Islet of Langerhans (tissue), 1 donor: Measurements from ENCODE around the gene SYNPR.
"Not testable (repeated sequence)": the region's sequence is repeated elsewhere in the genome, so short reads cannot be mapped to it uniquely, and the experiment has no call there.

ENCODE experiments used
- FAIRE-seq: peaks from one replicate; lab custom pipeline; 2011; peaks lifted over from hg19 to GRCh38; lab: Jason Lieb, UNC

Gene SYNPR

DNA sequence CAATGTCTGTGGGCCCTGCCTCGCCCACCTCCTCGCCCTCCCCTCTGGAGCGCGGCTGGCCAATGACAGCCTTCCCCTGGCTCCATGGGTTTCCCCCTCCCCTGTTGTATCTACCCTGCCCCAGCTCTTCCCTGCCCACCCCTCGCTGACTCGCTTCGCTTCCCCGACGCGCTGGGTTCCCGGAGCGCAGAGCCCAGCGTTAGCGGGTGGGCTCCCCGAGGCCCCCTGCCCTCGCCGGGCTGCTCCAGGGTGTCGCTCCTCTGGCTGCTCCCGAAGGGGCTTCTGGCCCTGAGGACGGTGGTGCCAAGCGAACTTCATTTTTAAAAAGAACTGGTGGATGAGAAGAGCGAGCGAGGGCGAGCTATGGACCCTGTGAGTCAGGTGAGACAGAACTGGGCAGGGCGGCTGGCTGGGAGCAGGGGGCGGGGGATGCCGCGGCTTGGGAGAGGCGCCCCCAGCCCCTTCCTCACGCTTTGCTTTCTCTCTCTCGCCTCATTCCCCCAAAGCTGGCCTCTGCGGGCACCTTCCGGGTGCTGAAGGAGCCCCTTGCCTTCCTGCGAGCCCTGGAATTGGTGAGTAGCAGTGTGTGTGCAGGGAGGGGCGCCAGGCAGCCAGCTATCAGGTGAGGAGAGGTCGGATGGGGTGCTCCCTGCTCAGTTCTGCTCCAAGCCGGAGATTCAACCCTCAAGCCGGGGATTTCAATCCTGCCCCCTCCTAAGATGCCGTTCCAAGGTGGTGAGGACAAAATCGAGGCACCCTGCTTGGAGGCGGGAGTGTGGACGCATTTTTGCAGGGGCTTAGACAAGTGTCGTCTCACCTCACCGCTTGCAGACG is at the start of gene SYNPR:
Gene SYNPR (plus strand): TSS at position 138 of the 834 bp plus-strand sequence.
- no peak for FAIRE-seq

DNA sequence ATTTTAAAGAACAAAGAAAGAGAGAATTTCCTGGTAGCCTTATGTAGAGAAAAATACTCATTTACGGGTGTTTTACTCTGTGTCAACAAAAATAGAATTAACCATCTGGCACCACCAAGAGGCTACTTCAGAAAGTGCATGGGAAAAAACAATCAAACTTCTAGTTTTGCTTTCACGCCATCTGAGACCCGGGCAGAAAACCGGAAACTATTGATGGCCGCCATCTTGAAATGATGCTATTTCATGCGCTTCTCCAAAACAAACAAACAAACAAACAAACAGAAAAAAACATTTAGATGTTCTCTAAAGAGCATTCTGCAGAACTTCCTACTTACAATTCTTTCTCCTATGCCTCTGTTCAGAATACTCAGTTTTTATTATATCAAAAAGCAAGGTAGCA is 49.4 kb upstream of the SYNPR start:
- peak; percentile 99 for FAIRE-seq

DNA sequence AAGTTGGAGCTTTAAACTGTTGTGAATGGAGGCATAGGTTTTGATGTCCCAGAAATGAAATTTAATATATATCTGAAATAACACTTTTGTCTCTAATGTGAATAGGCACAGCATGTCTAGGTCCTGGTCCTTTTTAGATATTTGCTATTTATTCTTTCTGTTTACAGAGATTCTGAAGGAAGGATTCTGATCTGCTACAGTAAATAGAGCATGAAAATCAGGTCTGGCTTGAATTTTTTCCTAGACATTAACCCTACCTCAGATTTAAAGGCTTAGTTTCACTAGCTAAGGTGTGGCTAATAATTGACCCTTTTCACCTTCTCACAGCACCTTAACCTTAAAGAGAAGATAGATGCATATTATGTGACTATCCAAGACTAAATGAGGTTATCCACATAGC is 48.0 kb upstream of the SYNPR start:
- FAIRE-seq, result peak; percentile 98

DNA sequence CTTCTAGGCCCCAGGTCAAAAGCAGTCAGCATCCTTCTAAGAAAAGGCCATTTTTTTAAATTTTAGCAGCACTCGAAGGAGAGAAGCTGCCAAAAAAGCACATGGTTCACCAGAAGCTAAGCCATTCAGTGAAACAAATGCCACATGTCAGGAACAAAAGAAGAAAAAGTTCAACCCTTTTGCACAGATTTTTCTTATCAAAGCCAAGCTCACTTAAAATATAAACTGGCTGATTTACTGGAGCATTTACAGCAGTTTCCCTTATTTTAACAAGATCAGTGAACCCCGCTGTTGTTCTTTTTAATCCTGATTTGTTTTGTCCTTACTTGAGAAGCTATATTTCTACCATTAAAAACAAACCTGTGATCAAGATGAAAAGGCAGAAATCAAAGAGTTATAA is 46.5 kb upstream of the SYNPR start:
- FAIRE-seq, result no peak

DNA sequence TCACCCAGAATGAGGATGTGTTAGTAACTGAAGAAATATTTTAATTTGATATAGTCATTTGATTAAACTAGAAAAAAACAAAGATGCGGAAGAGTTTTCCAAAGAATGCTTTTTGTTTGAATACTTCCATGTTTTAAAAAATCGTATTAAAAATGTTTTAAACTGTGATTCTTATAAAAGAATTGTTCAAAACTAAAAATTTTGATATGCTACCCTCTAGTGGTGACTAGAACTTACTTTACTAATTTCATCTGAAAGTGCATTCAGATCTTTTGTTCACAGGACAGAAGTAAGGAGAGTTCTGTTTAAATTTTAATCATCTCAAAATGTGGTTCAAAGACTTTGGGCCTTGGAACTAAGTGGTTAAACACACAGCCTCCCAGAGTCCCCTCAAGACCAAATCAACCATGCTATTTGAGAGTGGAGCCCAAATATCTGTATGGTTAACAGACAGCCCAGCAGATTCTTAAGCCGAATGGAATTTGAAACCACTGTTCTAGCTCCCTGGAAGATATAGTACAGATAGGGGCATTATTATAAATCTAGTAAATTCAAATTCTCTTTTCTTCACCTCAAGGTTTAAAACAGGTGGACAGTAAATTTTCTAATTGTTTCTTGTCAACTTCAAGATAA is 45.2 kb upstream of the SYNPR start:
- peak; percentile 99 for FAIRE-seq

DNA sequence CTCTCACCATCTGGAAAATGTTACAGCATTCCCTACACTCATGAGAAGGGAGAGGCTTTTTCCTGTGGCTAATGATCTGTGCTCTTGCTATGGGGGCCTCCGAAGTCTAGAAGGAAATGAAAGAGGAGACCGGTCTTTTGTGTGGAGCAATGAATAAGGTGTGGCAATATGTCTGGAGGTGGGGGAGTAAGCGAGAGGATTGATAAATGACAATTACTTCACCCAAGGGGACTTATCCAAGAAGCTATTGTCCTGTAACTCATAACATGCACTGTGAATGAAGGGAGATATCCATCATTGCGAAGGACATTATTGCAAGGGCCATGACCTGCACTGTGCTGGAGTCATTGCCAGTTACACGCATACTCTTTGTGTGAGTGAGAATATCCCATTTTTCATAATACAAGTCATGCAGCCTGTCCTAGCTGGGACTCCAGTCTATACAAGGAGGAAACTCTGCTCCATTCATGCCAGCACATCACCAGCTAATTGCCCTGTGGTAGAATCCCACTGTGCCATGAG is 37.7 kb upstream of the SYNPR start:
- FAIRE-seq, result no peak

DNA sequence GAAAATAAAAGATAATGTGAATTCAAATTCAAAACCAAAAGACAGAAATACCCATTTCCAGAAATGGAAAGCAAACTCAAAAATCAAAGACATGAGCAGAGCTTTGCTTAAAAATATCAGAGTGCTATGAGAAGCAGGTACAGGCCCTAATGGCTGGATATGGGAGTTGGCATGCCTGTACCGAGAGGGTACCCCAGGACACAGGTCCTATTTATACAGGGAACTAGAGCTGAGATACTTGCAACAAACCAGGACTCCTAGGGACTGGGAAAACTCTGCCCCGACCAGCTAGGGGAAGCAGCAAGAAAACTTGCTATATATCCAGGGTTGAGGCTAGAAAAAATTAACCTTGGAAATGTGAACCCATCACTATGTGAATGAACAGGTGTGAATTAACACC is 36.0 kb upstream of the SYNPR start:
- no peak for FAIRE-seq

DNA sequence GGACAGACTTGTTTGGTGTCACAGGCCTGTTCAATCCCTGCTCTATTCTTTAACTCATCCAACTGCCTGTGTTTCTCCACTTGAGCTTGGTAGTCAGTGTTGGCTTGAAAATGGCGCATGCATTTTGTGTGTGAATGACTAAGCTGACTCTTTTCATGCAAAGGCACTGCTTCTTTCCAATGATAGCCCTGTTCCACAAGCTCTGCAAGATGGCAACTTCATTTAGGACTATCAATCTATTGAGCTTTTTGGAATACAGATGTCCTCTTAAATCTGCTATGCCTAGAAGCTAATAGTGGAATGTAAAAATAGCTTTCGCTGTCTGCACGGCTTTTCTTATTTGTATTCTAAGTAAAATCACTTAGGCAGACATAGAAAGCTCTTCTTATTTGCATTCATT is 33.6 kb upstream of the SYNPR start:
- no peak for FAIRE-seq

DNA sequence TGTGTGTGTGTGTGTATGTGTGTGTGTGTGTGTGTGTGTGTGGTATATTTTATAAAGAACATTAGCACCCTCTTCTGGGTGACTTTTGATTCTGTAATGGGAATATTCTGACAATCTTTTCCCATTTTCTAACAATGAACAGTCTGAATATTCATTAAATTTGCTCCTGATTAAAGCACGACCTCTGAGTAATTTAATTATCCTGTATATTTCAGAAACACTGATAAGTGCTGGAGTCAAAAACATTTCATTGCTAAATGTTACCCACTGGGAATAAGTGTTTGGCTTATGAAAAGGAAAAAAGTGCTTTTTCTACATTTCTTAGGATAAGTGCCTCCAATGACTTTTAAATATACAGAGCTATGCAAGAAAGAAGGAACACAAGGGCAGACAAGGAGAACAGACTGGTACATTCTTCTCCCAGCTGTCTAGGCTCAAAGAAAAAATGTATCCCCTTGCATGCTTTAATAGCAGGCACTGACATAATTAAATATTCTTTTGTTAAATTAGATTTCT is 32.3 kb upstream of the SYNPR start:
- FAIRE-seq, result no peak

DNA sequence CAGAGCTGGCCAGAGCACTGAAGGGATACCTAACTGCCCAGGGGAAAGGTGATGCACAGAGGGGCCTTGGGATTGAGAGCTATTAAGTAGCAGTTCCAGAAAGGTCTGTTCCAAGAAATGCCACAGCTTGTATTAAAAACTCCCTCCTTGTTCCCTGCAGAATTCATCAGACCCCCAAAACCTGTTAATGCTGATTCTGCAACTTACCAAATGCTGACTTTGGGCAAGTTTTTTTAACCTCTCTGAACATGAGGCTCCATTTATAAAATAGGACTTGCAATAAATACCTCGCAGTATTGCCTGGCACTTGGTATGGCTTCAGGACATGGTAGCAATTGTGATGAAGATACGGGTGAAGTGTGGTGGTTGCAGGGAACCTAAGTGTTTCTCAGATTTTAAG is 30.1 kb upstream of the SYNPR start:
- FAIRE-seq, result no peak

DNA sequence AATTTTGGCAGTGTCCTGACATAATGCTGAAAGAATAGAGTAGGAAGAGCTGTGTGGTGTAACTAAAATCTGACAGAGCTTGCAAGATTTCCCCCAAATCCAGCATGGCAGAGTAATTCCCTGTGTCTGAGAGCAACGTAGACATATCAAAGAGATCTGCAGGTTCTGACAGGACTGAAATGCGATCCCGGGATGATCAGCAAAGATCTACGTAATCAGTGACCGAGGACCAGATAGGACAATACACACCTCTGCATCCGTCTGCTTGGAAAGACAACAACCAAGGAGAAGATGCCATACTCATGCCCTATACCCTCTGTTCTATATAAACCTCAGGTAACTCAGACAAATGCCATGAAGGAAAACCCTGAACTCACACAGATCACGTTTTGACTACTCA is 26.6 kb upstream of the SYNPR start:
- FAIRE-seq, result no peak

DNA sequence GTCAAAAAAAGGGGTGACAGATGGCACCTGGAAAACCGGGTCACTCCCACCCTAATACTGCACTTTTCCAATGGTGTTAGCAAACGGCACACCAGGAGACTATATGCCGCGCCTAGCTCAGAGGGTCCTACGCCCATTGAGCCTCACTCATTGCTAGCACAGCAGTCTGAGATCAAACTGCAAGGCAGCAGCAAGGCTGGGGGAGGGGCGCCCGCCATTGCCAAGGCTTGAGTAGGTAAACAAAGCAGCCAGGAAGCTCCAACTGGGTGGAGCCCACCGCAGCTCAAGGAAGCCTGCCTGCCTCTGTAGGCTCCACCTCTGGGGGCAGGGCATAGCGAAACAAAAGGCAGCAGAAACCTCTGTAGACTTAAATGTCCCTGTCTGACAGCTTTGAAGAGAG is 22.3 kb upstream of the SYNPR start:
- not testable (repeated sequence) for FAIRE-seq

DNA sequence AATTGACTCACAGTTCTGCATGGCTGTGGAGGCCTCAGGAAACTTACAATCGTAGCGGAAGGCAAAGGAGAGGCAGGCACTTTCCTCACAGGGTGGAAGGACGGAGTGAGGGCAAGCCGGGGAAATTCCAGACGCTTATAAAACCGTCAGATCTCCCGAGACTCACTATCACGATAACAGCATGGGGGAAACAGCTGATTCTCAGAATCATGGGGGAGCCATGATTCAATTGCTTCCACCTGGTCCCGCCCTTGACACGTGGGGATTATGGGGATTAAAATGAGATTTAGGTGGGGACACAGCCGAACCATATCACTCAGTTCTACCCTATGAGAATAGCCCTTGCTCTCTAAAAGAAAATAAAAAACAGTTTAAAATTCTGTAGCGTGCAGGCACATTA is 13.4 kb upstream of the SYNPR start:
- FAIRE-seq, result no peak

DNA sequence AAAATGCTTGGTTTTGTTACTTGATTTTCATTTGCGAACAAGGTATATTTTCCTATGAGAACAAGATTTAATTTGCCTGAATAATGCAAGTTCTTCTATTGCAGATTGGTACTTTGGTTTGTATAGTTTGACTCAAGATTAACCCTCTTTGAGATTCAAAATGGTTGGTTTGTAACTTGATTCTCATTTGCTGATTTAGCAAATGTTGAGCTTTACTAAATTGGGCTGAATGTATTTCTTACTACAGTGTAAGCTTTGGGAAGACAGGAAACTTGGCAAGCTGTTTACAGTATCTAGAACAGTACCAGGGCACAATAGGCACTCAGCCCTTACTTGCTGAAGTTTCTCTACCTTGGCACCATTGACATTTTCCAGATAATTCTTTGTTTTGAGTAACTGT is 3.7 kb upstream of the SYNPR start:
- no peak for FAIRE-seq

DNA sequence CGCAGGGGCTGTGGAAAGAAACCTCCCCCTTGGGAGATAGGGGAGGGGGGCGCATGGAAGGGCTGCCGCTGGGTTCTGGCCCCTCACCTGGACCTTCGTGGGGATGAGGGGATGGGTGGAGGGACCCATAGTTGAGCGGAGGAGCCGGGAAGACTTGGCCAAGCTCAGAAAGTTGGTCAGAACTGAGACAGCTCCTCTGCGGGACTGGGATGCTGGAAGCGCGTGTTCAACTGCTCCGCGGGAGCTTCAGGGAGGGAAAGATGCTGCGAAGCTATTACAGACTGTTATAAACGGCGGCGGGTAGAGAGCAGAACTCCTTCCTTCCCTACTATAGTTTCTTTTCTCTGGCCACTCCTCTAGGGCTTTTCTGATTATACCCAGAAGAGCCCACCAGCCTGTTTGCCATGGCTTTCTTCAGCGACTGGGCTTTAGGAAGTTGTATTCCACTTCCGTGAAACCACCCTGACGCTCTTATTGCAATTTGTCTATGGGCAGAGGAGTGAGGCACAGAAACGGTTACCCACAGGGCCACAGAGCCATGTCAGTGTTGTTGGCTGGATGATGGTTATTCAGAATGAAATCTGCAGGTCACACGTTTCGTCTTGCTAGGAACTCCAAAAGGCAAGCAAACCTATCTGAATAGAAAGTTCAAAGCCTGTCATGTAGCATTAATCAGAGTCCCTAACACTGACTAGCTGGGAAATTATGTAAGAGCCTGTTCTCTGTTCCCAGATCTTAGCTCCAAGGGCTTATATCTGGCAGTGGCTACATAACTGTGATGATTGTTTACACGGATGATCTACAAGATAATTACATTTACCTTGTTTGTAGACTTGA is 1.1 kb downstream of the SYNPR start:
- FAIRE-seq, result no peak

DNA sequence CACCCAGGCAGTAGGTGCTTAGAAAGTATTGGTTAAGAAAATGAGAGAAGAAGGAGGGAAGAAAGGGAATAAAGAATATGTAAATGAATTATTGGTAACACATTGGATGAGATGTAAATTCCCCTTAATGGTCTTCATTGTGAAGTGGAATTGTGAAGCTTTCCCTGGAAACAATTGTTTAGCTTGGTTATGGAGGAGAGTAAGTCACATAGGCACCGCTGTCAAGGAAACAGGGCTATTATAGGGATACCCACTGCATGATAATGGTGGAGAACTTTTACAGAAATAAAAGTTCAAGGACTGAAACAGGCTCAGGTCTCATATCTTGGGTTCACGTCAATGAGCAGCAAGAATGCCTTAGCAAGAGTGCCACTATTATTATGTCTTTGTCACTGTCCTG is 9.5 kb downstream of the SYNPR start:
- FAIRE-seq, result no peak

DNA sequence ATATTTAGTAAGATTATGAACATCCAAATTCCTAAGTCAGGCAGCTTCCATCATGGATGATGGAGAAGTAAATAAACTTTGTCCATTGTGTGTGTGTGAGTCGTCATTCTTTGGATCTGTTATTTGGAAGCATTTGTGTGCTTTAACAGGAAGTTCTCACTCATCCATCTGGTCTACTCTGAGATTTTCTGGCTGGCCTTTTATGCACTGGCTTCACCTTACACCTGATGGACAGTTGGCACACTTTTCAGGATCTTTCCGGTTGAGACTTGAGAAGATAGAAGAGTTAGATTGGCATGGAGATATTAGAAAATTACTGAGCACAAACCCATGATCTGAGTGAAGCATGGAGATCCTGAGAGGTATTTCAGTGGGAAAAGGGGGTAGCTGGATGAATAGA is 12.6 kb downstream of the SYNPR start:
- no peak for FAIRE-seq

DNA sequence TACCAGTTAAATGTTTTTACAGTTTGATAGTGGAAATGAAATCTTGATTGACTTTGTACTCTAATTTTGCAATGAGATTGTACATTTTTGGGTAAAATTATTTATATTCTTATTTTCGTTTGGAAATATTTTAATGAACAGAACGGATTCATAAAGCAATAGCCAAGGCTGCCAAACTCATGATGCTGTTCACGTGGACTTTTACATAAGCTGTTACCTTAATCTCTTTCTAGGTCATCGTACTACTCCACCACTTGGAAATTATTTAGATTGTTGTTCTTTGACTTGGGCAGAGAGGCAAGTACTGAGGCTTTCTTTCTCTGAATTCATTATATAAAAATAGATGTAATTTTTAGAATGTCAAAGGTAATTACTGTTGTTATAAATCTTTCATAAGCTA is 16.2 kb downstream of the SYNPR start:
- FAIRE-seq, result no peak

DNA sequence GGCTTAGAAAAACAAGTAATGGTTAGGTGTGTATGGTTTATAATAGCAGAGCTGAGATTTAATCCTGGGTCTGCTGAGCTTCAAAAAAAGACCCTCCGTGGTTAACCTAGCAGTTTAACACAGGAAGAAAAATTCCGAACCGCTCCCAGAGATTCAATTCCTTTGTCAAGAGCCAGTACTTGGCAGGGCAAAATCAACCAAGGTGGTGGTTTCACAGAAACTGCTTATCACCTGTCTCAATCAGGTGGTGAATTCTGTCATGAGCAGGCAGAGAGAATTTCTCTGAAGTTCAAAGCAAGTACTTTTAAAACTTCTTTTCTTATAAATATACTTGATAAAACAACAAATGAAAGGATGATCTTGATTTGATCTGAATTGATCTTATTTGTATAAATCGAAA is 17.2 kb downstream of the SYNPR start:
- FAIRE-seq, result no peak

DNA sequence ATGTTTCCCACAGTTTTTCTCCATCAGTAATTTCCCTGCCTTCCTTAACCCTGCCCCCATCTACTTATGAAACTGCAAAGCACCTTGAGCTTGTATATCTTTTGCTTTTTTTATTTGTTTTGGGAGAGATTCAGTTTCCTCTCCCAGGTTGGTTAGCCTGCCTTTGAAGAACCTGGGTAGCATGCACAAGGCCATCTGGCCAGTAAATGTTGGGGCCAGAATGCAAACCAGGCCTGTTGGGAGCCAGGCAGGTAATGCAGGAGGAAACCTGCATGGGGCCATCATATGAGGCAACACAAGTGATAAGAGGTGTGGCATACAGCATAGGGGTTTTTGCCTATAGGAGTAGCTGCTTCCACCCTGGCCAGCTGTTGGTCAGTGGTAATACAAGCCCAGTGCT is 17.7 kb downstream of the SYNPR start:
- FAIRE-seq, result no peak

DNA sequence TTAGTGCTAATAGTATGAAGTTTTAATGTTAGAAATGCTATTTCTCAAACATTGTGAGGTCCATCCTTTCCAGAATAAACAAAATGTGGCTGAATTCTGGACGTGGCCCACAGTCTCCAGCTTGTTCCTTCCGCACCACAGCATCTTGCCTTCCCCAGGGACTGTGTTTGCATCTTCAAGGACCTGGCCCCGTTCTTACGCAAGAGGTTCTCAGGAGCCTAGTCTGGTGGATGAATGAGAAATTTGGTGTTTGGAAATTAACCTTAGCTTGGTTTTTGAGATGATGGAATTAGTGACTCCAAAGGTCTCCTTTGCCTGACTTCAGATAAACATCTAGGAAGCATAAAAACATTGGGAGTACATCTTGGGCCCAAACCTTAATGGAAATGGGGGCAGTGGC is 18.1 kb downstream of the SYNPR start:
- FAIRE-seq, result no peak

DNA sequence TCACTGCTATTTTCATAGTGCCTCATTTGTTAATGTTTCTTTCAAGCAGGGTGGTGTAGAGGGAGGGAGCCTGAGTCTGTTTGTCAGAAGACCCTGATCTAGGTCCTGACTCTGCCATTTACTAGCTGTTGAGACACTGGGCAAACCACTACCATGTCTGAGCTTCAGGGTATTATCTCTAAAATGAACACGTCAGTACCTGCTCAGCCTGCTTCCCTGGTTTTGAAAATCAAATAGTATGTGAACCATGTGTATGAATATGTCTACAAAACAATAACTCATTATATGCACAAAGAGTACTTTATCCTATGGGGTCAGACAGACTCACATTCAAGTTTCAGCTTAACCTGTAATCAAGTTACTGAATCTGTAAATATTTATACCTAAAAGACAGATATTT is 25.1 kb downstream of the SYNPR start:
- FAIRE-seq, result no peak

DNA sequence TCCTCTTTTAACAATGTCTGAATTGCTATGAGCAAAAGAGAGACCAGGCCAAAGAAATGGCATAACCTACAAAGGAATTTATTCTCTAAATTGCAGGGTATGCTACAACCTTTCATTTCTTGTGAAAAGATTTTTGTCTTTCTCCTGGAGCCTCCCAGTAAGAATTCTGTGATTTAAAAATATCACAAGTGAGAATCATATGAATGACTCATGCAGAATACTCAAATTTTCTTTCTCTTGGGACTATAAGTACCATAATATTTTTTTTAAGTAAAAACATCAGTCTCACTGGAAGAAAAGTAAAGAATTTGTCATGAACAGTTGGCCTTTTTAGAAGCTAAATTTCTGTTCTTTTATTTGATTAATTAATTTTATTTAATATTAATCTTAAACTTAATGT is 26.3 kb downstream of the SYNPR start:
- no peak for FAIRE-seq
